Body of pancreas (tissue), 4 donors: ENCODE measurements around the gene KDM3A.

Experiments used
- POLR2A ChIP-seq, 3 donors: fragments of 450-650 bp; IDR thresholded peaks; one replicate each; pipeline ENCODE4 v1.6.1; 2016; ENCODE audit warnings: antibody characterized with exemption in 3 of 3, mild to moderate bottlenecking in 2 of 3
- TF ChIP-seq, protein P1 (sequence below), 7 experiments: fragments of 450-650 bp in 4 of 7; fragments of 200-600 bp in 3 of 7; sonication (generic) in 3 of 7; IDR thresholded peaks; one replicate each; pipeline ENCODE4 v1.5.1; 2016 to 2019; ENCODE audit warnings: antibody characterized with exemption in 7 of 7

DNA sequence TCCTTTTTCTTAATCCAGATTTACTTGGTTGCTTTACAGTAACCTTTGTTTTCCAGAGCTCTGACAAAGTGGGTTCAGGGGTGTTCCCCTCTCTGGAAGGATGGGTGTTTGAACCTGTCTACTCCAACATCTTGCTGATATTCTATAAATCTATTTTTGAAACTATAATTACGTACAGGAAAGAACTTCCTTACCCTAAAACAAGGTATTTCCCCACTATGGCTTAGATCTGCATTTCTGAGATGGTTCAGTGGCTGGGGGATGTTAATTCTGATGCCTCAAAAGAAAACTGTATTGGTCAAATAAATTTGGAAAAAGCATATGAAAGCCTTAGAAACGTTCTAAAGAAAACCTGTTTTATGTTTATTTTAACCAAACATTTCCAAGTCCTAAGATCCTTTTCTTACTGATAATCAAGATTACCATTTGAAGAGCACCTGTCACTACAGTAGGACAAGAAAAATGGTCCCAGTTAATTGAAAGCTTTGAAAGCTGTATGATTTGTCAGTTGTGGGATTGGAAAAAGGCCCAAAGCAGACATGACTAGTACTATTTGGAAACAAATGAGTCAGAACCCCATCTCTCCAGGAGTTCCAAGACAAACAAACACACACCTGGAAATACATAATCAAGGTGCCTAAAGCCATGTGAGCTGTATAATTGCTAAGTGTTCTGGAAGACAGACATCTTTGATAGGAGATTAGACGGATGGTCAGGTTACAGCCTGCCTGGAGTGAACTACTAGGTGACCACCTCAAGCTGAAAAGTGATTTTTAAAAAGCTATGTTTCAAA lies 57.5 kb downstream of the KDM3A start:
- TF ChIP-seq, protein P1, sequence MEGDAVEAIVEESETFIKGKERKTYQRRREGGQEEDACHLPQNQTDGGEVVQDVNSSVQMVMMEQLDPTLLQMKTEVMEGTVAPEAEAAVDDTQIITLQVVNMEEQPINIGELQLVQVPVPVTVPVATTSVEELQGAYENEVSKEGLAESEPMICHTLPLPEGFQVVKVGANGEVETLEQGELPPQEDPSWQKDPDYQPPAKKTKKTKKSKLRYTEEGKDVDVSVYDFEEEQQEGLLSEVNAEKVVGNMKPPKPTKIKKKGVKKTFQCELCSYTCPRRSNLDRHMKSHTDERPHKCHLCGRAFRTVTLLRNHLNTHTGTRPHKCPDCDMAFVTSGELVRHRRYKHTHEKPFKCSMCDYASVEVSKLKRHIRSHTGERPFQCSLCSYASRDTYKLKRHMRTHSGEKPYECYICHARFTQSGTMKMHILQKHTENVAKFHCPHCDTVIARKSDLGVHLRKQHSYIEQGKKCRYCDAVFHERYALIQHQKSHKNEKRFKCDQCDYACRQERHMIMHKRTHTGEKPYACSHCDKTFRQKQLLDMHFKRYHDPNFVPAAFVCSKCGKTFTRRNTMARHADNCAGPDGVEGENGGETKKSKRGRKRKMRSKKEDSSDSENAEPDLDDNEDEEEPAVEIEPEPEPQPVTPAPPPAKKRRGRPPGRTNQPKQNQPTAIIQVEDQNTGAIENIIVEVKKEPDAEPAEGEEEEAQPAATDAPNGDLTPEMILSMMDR (IDR thresholded peaks at IDR 0.05) = no peak
- TF ChIP-seq POLR2A (IDR thresholded peaks at IDR 0.05) = no peak
